CD4-positive, alpha-beta memory T cell (primary cell): Measurements from ENCODE around the gene PDCL3. TPM values are rescaled to one million over a fixed set of nuclear protein-coding genes. Genes with fewer than 3 reads are reported as not detected.

Experiments
- CTCF ChIA-PET: fragments of 350-600 bp; sonication (Branson Sonifier 250); formaldehyde crosslinking; loops from one replicate; lab custom pipeline; 2021; ENCODE audit warnings: inconsistent platforms; ENCODE audit not compliant: partially characterized antibody; lab: Charles Lee
- POLR2A ChIA-PET: fragments of 350-600 bp; sonication (Branson Sonifier 250); formaldehyde crosslinking; loops from one replicate; lab custom pipeline; 2021; ENCODE audit not compliant: partially characterized antibody; lab: Charles Lee
- DNase-seq, 5 donors: peaks; one replicate each; pipeline versions ENCODE4 v3.0.0 to v3.0.0-alpha.2; 2020 to 2022; ENCODE audit warnings: mixed read lengths in 1 of 5
- H3K27ac ChIP-seq: one replicate; pipeline ENCODE4 v1.7.0; 2013; ENCODE audit warnings: low read depth, low read length
- H3K27me3 ChIP-seq: 2 replicates; pipeline ENCODE4 v1.7.0; 2013; ENCODE audit warnings: mild to moderate bottlenecking, low read length, moderate library complexity; ENCODE audit not compliant: insufficient read depth
- H3K36me3 ChIP-seq: 2 replicates; pipeline ENCODE4 v1.7.0; 2013; ENCODE audit warnings: mild to moderate bottlenecking, low read length, moderate library complexity; ENCODE audit not compliant: insufficient read depth
- H3K4me1 ChIP-seq: 2 replicates; pipeline ENCODE4 v1.7.0; 2013; ENCODE audit warnings: mild to moderate bottlenecking, low read length, moderate library complexity; ENCODE audit not compliant: insufficient read depth
- H3K4me3 ChIP-seq, 2 donors: one replicate each; pipeline ENCODE4 v1.7.0; 2013; ENCODE audit warnings: low read length in 2 of 2, mild to moderate bottlenecking in 1 of 2
- H3K9me3 ChIP-seq, 2 donors: one replicate each; pipeline ENCODE4 v1.7.0; 2013; ENCODE audit warnings: low read length in 2 of 2, control low read depth in 1 of 2; ENCODE audit not compliant: control insufficient read depth in 1 of 2
- H3K27ac Mint-ChIP-seq, 7 donors: one replicate each; pipeline ENCODE4 v1.8.0; 2020 to 2021; ENCODE audit warnings: mixed read lengths in 7 of 7, mild to moderate bottlenecking in 6 of 7, inconsistent platforms in 3 of 7, moderate library complexity in 3 of 7
- H3K27me3 Mint-ChIP-seq, 2 donors: one replicate each; pipeline ENCODE4 v1.8.0; 2020 to 2021; ENCODE audit warnings: mixed read lengths in 2 of 2
- H3K36me3 Mint-ChIP-seq, 2 donors: one replicate each; pipeline ENCODE4 v1.8.0; 2020 to 2021; ENCODE audit warnings: mixed read lengths in 2 of 2, inconsistent platforms in 1 of 2, mild to moderate bottlenecking in 1 of 2
- H3K4me1 Mint-ChIP-seq, 4 donors: one replicate each; pipeline ENCODE4 v1.8.0; 2020 to 2021; ENCODE audit warnings: mixed read lengths in 4 of 4, mild to moderate bottlenecking in 1 of 4
- H3K4me3 Mint-ChIP-seq, 8 donors: one replicate each; pipeline ENCODE4 v1.8.0; 2020 to 2021; ENCODE audit warnings: mixed read lengths in 8 of 8, mild to moderate bottlenecking in 7 of 8, moderate library complexity in 6 of 8, inconsistent platforms in 3 of 8
- H3K9me3 Mint-ChIP-seq, 8 donors: one replicate each; pipeline ENCODE4 v1.8.0; 2020 to 2021; ENCODE audit warnings: mixed read lengths in 8 of 8, mild to moderate bottlenecking in 5 of 8, inconsistent platforms in 3 of 8, moderate library complexity in 1 of 8
- intact Hi-C: fragments of 100-400 bp; cut with micrococcal nuclease; formaldehyde crosslinking; loops from one replicate; pipeline ENCODE4 v1.15.1; 2023
- polyA plus RNA-seq, 2 donors: library from polyadenylated mRNA; unstranded; fragments of 300-500 nt; fragmentation: Illumina TruSeq; gene quantifications; one replicate each; pipeline ENCODE4 v1.2.3, GENCODE V29; 2021
- total RNA-seq, 2 experiments: library from RNA; stranded (reverse); gene quantifications; one replicate each; pipeline ENCODE4 v1.2.3, GENCODE V29; 2021

The PDCL3 gene
- total and polyA plus RNA-seq, 4 experiments from 2014 or later, result 16.6 to 73.6 (median 37.3) TPM

- Mint-ChIP-seq H3K36me3 (no peaks in the 10 kb centered on the region), H3K4me3 (no peak overlapping the region), H3K9me3 (peaks cover 0 to 2% (median 0%) of the 10 kb centered on the region in 8 donors), H3K4me1 (peaks cover 0 to 4% (median 2%) of the 10 kb centered on the region in 4 donors), H3K27me3 (peaks cover 1 to 3% of the 10 kb centered on the region in 2 donors), H3K27ac (no peak overlapping the region)
- H3K36me3 ChIP-seq, result no peaks in the 10 kb centered on the region
- intact Hi-C loops, result no loop called here
- H3K27me3 ChIP-seq, result no peaks in the 10 kb centered on the region
- H3K4me3 ChIP-seq, result no peak overlapping the region
- H3K4me1 ChIP-seq, result no peaks in the 10 kb centered on the region
- DNase-seq, result no peak
- ChIA-PET POLR2A (interaction anchor here (1.2 kb wide), 1 partner anchor 22 kb away, joined by 3 read pairs; the partner anchor contains the start of gene PDCL3), CTCF (no interaction called here)
- H3K9me3 ChIP-seq, result no peaks in the 10 kb centered on the region
- no peak overlapping the region for H3K27ac ChIP-seq
These were observed 21.4 kb upstream of the PDCL3 start for GRCh38 chr2:100541404-100541803.

DNA sequence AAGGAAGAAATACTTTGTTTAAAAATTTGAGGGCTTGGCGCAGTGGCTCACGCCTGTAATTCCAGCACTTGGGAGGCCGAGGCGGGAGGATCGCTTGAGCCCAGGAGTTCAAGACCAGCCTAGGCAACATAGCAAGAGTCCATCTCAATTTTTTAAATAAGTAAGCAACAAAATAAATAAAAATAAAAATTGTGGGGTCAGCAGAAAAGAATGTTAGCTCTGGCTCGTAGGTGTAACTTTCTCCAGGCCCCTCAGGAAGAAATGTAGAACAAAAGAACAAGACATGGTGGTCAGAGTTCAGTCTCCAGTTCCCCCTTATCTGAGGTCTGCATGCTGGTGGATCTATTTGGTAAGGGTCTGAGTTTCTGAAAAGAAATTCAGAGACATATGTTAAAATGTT is 20.4 kb upstream of the PDCL3 start:
- Mint-ChIP-seq H3K9me3 (peaks cover 0 to 2% (median 0%) of the 10 kb centered on the region in 8 donors), H3K4me1 (peaks cover 0 to 4% (median 2%) of the 10 kb centered on the region in 4 donors), H3K27ac (no peak overlapping the region), H3K27me3 (peaks cover 1 to 3% of the 10 kb centered on the region in 2 donors), H3K36me3 (no peaks in the 10 kb centered on the region), H3K4me3 (no peak overlapping the region)
- ChIA-PET POLR2A (interaction anchor here (1.2 kb wide), 1 partner anchor 21 kb away, joined by 3 read pairs; the partner anchor contains the start of gene PDCL3), CTCF (no interaction called here)
- no peaks in the 10 kb centered on the region for H3K9me3 ChIP-seq
- no peak overlapping the region for H3K4me3 ChIP-seq
- H3K36me3 ChIP-seq, result no peaks in the 10 kb centered on the region
- intact Hi-C loops, result no loop called here
- no peak overlapping the region for H3K27ac ChIP-seq
- no peaks in the 10 kb centered on the region for H3K4me1 ChIP-seq
- DNase-seq, result no peak
- no peaks in the 10 kb centered on the region for H3K27me3 ChIP-seq

GRCh38 chr2:100544911-100545596 is 17.7 kb upstream of the PDCL3 start:
- Mint-ChIP-seq H3K4me3 (no peak overlapping the region), H3K36me3 (no peaks in the 10 kb centered on the region), H3K9me3 (peaks cover 0 to 1% (median 0%) of the 10 kb centered on the region in 8 donors), H3K4me1 (peaks cover 0 to 4% (median 2%) of the 10 kb centered on the region in 4 donors), H3K27me3 (peaks cover 1 to 5% of the 10 kb centered on the region in 2 donors), H3K27ac (no peak overlapping the region)
- Histone ChIP-seq H3K9me3 (no peaks in the 10 kb centered on the region), H3K27me3 (no peaks in the 10 kb centered on the region), H3K4me1 (no peaks in the 10 kb centered on the region), H3K4me3 (no peak overlapping the region), H3K36me3 (no peaks in the 10 kb centered on the region), H3K27ac (no peak overlapping the region)
- POLR2A ChIA-PET, result no interaction called here
- intact Hi-C loops, result no loop called here
- CTCF ChIA-PET, result interaction anchor here (0.7 kb wide), 1 partner anchor 50 kb away, joined by 3 read pairs; no protein-coding TSS in a partner anchor
- DNase-seq, result no peak

DNA sequence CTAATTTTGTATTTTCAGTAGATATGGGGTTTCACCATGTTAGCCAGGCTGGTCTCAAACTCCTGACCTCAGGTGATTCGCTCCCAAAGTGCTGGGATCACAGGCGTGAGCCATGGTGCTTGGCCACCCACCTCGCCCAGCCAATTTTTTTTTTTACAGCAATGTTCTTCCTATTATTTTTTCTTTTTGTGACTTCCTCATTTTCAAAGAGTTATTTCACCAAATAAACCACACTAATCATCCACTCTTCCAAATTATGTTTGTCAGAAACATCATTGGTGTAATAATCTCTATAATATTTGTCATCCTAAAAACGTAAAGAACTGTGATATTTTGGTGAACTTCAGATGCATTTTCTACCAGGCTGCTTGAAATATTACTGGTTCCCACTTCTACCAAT is 16.3 kb upstream of the PDCL3 start:
- no peaks in the 10 kb centered on the region for H3K27me3 ChIP-seq
- Mint-ChIP-seq H3K9me3 (peaks cover 0 to 1% (median 0%) of the 10 kb centered on the region in 8 donors), H3K4me3 (no peak overlapping the region), H3K36me3 (no peaks in the 10 kb centered on the region), H3K4me1 (peaks cover 0 to 1% (median under 1%) of the 10 kb centered on the region in 4 donors), H3K27me3 (peaks cover 1 to 5% of the 10 kb centered on the region in 2 donors), H3K27ac (no peak overlapping the region)
- POLR2A ChIA-PET, result no interaction called here
- no peaks in the 10 kb centered on the region for H3K9me3 ChIP-seq
- no peaks in the 10 kb centered on the region for H3K4me1 ChIP-seq
- H3K4me3 ChIP-seq, result no peak overlapping the region
- no peak overlapping the region for H3K27ac ChIP-seq
- CTCF ChIA-PET, result no interaction called here
- intact Hi-C loops, result no loop called here
- no peak for DNase-seq
- no peaks in the 10 kb centered on the region for H3K36me3 ChIP-seq

DNA sequence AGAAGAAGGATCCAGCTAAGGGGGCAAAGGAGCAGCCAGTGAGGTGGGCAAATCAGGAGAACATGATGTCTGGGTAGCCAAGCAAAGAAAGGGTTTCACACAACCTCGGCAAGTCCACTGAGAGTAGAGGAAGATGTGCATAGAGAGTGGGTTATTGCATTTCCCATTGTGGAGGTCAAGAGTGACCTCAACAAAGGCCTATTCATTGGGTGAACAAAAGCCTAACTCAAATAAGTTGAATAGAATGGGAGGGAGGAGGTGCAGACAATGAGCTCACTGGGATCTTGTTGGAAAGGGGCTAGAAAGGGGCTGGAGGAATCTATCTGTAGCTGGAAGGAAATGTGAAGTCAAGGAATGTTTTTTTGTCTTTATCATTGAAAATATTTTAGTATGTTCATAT is 14.0 kb upstream of the PDCL3 start:
- H3K27ac ChIP-seq, result no peak overlapping the region
- intact Hi-C loops, result no loop called here
- no peaks in the 10 kb centered on the region for H3K36me3 Mint-ChIP-seq
- no peak overlapping the region for H3K4me3 Mint-ChIP-seq
- H3K36me3 ChIP-seq, result no peaks in the 10 kb centered on the region
- no peak for DNase-seq
- no peaks in the 10 kb centered on the region for H3K9me3 ChIP-seq
- ChIA-PET CTCF (interaction anchor here (1.2 kb wide), 1 partner anchor 58 kb away, joined by 3 read pairs; no protein-coding TSS in a partner anchor), POLR2A (interaction anchor here (1.0 kb wide), 1 partner anchor 13 kb away, joined by 4 read pairs; the partner anchor contains the start of gene PDCL3)
- peaks cover 1 to 5% of the 10 kb centered on the region in 2 donors for H3K27me3 Mint-ChIP-seq
- H3K4me3 ChIP-seq, result no peak overlapping the region
- no peaks in the 10 kb centered on the region for H3K4me1 ChIP-seq
- peaks cover 0 to 1% (median 0%) of the 10 kb centered on the region in 8 donors for H3K9me3 Mint-ChIP-seq
- H3K4me1 Mint-ChIP-seq, result peaks cover under 1 to 1% (median under 1%) of the 10 kb centered on the region in 4 donors
- no peak overlapping the region for H3K27ac Mint-ChIP-seq
- H3K27me3 ChIP-seq, result no peaks in the 10 kb centered on the region

DNA sequence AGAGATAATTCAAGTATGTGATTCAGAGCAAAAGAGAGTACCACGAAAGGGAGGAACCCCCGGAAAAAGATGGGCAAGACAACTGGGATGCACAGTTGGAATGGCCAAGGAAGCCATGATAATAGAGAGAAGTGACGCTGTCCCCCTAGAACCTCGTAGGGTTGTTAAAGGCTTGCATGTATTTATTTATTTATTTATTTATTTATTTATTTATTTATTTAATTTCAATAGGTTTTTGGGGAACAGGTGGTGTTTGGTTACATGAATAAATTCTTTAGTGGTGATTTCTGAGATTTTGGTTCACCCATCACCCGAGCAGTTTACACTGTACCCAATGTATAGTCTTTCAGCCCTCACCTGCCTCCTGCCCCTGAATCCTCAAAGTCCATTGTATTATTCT is 11.5 kb upstream of the PDCL3 start:
- Mint-ChIP-seq H3K4me1 (peaks cover 14 to 17% (median 16%) of the 10 kb centered on the region in 4 donors), H3K36me3 (no peaks in the 10 kb centered on the region), H3K27ac (no peak overlapping the region), H3K9me3 (peaks cover 0 to 1% (median 0%) of the 10 kb centered on the region in 8 donors), H3K4me3 (peak overlapping the region in 1 of 8 donors; percentile 36), H3K27me3 (peaks cover 0 to 5% of the 10 kb centered on the region in 2 donors)
- no peaks in the 10 kb centered on the region for H3K9me3 ChIP-seq
- no peaks in the 10 kb centered on the region for H3K36me3 ChIP-seq
- H3K4me3 ChIP-seq, result no peak overlapping the region
- POLR2A ChIA-PET, result no interaction called here
- intact Hi-C loops, result loop anchor here (5.0 kb wide), 1 partner anchor 36 kb away; no protein-coding TSS in a partner anchor
- no peaks in the 10 kb centered on the region for H3K27me3 ChIP-seq
- H3K27ac ChIP-seq, result no peak overlapping the region
- DNase-seq, result no peak
- H3K4me1 ChIP-seq, result peaks cover 16% of the 10 kb centered on the region
- CTCF ChIA-PET, result no interaction called here

- peak overlapping the region in 1 of 2 donors; percentile 11 for H3K4me3 ChIP-seq
- H3K27ac ChIP-seq, result peak overlapping the region; percentile 37
- POLR2A ChIA-PET, result interaction anchor here (1.3 to 1.7 kb wide), 2 partner anchors 8 to 34 kb away, joined by 3 to 5 read pairs; partner anchors contain the start of gene PDCL3
- H3K27me3 Mint-ChIP-seq, result peaks cover 0 to under 1% of the 10 kb centered on the region in 2 donors
- peaks cover 14 to 21% (median 16%) of the 10 kb centered on the region in 4 donors for H3K4me1 Mint-ChIP-seq
- H3K4me1 ChIP-seq, result peaks cover 16% of the 10 kb centered on the region
- H3K36me3 ChIP-seq, result no peaks in the 10 kb centered on the region
- no peaks in the 10 kb centered on the region for H3K36me3 Mint-ChIP-seq
- CTCF ChIA-PET, result no interaction called here
- H3K9me3 Mint-ChIP-seq, result no peaks in the 10 kb centered on the region
- peak in 4 of 5 donors; percentile 23 to 39 (median 29) for DNase-seq
- no peaks in the 10 kb centered on the region for H3K27me3 ChIP-seq
- peak overlapping the region; percentile 5 to 86 (median 70) for H3K4me3 Mint-ChIP-seq
- no peaks in the 10 kb centered on the region for H3K9me3 ChIP-seq
- intact Hi-C loops, result loop anchor here (1.0 to 5.0 kb wide), 2 partner anchors 7 to 32 kb away; partner anchors contain the start of gene PDCL3
- peak overlapping the region; percentile 60 to 94 (median 87) for H3K27ac Mint-ChIP-seq
These were observed 7.9 kb upstream of the PDCL3 start for GRCh38 chr2:100554798-100555407.
